ENCODE data around the gene PRSS56. TPM values are rescaled to one million over a fixed set of nuclear protein-coding genes. Genes with fewer than 3 reads are reported as not detected.
"Not testable (repeated sequence)": the region's sequence is repeated elsewhere in the genome, so short reads cannot be mapped to it uniquely, and the experiment has no call there.

Gene PRSS56
- total RNA-seq, 2 experiments from 2014 or later = not detected

DNA sequence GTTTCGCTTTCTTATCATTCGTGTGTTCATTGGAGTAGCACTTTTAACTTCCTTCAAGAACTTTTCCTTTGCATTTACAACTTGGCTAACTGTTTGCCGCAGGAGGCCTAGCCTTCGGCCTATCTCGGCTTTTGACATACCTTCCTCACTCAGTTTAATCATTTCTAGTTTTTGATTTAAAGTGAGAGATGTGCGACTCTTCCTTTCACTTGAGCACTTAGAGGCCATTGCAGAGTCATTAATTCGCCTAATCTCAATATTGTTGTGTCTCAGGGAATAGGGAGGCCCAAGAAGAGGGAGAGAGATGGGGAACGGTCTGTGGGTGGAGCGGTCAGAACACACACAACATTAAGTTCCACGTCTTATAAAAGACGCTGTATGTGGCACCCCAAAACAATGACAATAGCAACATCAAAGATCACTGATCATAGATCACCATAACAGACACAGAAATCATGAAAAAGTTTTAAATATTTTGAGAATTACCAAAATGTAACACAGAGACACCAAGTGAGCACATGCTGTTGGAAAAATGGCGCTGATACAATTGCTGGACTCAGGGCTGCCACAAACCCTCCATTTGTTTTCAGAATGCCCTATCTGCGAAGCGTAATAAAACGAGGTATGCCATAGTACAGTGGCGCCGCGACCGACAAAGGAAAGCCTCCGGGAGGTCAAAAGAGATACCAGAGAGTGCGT lies 29.6 kb downstream of the PRSS56 start:
- ChIA-PET CTCF (interaction anchor here (1.1 kb wide), 1 partner anchor 13 kb away, joined by 4 read pairs; no protein-coding TSS in a partner anchor), POLR2A (interaction anchor here (0.7 to 1.5 kb wide), 11 partner anchors 12 to 533 kb away, joined by 3 to 14 read pairs (median 4); partner anchors contain the start of gene INPP5D)
- peak overlapping the region; percentile 95 for H3K4me3 Mint-ChIP-seq
- H3K36me3 Mint-ChIP-seq (ENCODE audit: low read depth) = peaks cover 51% of the 10 kb centered on the region
- H3K4me1 Mint-ChIP-seq = peaks cover 60% of the 10 kb centered on the region
- no peak for DNase-seq
- no peaks in the 10 kb centered on the region for H3K27me3 Mint-ChIP-seq
- peak overlapping the region; percentile 99 for H3K27ac Mint-ChIP-seq
- no peaks in the 10 kb centered on the region for H3K9me3 Mint-ChIP-seq

DNA sequence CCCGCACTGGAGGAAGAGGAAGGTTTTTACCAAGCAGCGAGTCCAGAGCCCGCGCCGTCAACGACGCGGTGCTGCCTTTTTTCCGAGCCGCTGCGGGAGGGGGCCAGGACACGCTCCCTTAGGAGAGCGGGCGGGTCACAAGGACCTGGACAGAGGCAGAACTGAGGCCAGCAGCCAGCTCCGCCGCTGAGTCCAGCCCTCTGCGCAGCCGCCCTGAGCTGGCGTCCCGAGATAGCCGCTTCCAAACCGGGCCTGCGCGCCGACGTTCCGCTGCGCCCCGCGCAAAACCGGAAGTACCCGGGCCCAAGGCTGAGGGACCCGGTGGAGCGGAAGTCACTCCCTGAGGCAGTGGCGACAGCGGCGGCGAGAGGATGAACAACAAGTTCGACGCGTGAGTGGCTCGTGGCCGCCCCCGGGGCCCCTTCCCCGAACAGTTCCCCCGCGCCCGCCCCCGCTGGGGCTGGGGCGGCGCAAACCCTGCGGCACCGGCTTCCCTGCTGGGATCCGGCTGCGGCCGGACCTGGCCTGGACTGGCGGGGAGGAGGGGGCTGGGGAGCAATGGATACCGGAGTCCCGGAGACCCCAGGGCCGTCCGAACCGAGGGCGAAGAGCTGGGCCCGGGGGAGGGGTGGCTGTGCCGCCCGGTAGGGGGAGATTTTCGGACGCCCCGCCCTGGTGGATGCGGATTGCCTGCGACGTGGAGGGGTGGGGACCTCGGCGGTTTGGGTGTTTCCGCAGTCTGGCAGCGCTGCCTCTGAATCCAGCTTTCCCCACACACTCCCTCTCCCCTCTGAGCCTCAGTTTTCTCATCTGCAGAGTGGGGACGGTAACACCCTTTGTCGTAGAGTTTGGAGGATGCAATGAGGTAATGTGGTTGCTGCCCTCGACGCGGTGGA lies 30.4 kb downstream of the PRSS56 start, which contains the start of the genes EIF4E2 and TIGD1:
Gene EIF4E2 (plus strand): TSS at position 336 of the 896 bp plus-strand sequence. CDS start 36 bp downstream, at position 372.
Gene TIGD1 (minus strand): TSS at position 204 of the 896 bp plus-strand sequence. CDS start 675 bp downstream, outside the sequence.
- POLR2A ChIA-PET = interaction anchor here (0.6 to 1.5 kb wide), 19 partner anchors 9 to 1288 kb away, joined by 3 to 14 read pairs (median 4); partner anchors contain the start of genes CHRNG, EFHD1 and INPP5D
- no peaks in the 10 kb centered on the region for H3K9me3 Mint-ChIP-seq
- H3K4me3 Mint-ChIP-seq = peak within 1 kb of the TSS; percentile 95
- H3K4me1 Mint-ChIP-seq = peaks cover 67% of the 10 kb centered on the region
- peak; percentile 92 for DNase-seq
- H3K27me3 Mint-ChIP-seq = no peaks in the 10 kb centered on the region
- H3K36me3 Mint-ChIP-seq (ENCODE audit: low read depth) = peaks cover 56% of the 10 kb centered on the region
- CTCF ChIA-PET = interaction anchor here (1.1 kb wide), 1 partner anchor 12 kb away, joined by 4 read pairs; no protein-coding TSS in a partner anchor
- peak within 1 kb of the TSS; percentile 99 for H3K27ac Mint-ChIP-seq

DNA sequence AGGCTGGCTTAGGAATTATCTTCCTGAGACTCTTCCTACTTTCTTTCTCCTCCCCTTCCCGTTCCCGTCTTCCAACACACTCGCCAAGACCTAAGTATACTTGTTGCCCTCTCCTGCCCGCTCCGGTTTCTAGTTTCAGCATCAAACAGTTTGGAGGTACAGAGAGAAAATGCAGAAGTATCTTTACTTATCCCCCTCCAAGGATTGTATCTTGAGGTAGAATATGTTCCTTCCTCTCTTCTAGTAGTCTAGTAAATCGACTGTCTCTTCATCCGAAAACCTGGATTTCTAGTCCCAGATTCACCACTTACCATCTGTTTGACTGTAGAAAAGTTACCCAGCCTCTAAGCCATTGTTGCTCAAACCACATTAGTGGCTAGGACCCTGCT lies 31.1 kb downstream of the PRSS56 start:
- peak overlapping the region; percentile 95 for H3K4me3 Mint-ChIP-seq
- no peak for DNase-seq
- CTCF ChIA-PET = no interaction called here
- peak overlapping the region; percentile 99 for H3K27ac Mint-ChIP-seq
- POLR2A ChIA-PET = interaction anchor here (0.6 to 1.5 kb wide), 18 partner anchors 9 to 1288 kb away, joined by 3 to 14 read pairs (median 4); partner anchors contain the start of genes CHRNG, EFHD1 and INPP5D
- H3K9me3 Mint-ChIP-seq = no peaks in the 10 kb centered on the region
- H3K4me1 Mint-ChIP-seq = peaks cover 72% of the 10 kb centered on the region
- H3K36me3 Mint-ChIP-seq (ENCODE audit: low read depth) = peaks cover 60% of the 10 kb centered on the region
- no peaks in the 10 kb centered on the region for H3K27me3 Mint-ChIP-seq

DNA sequence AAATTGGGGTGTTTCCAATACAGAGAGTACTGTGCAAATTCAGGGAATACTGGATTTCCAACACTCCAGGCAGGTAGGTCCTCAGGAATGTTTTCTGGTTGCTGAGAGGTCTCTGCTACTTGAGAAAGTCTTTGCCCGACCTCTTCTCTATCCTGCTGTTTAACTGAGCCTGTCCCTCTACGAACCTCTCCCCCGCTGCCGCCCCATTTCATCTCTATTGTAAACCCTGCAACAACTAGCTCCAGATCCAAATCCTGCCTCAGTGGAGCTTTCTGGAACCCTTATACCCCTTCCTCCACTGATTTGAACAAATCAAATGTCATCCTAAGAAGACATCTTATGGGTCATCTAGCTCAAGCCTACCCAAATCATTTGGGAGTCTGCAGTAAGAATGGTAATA lies 31.6 kb downstream of the PRSS56 start:
- H3K27ac Mint-ChIP-seq = peak overlapping the region; percentile 99
- DNase-seq = no peak
- ChIA-PET POLR2A (no interaction called here), CTCF (no interaction called here)
- H3K36me3 Mint-ChIP-seq (ENCODE audit: low read depth) = peaks cover 60% of the 10 kb centered on the region
- no peaks in the 10 kb centered on the region for H3K27me3 Mint-ChIP-seq
- peaks cover 73% of the 10 kb centered on the region for H3K4me1 Mint-ChIP-seq
- H3K9me3 Mint-ChIP-seq = no peaks in the 10 kb centered on the region
- H3K4me3 Mint-ChIP-seq = peak overlapping the region; percentile 95

DNA sequence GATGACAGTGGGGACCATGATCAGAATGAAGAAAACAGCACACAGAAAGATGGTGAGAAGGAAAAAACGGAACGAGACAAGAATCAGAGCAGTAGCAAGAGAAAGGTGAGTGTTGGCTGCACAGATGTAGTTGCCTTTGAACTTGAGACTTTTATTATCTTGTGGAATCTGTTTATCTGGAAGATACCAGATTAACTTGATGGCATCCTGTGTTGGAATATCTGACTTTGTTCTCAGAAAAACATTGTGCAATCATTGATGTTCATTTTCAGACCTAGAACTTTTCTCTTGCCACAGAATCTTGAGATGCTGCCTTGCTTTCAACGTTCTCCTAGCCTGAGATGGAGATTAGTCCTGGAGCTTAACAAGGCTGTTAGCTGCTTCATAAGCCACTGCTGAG lies 36.2 kb downstream of the PRSS56 start:
- no peaks in the 10 kb centered on the region for H3K27me3 Mint-ChIP-seq
- DNase-seq = no peak
- ChIA-PET CTCF (no interaction called here), POLR2A (no interaction called here)
- peaks cover 48% of the 10 kb centered on the region for H3K4me1 Mint-ChIP-seq
- no peak overlapping the region for H3K4me3 Mint-ChIP-seq
- H3K9me3 Mint-ChIP-seq = no peaks in the 10 kb centered on the region
- peak overlapping the region; percentile 21 for H3K27ac Mint-ChIP-seq
- peaks cover 64% of the 10 kb centered on the region for H3K36me3 Mint-ChIP-seq (ENCODE audit: low read depth)

DNA sequence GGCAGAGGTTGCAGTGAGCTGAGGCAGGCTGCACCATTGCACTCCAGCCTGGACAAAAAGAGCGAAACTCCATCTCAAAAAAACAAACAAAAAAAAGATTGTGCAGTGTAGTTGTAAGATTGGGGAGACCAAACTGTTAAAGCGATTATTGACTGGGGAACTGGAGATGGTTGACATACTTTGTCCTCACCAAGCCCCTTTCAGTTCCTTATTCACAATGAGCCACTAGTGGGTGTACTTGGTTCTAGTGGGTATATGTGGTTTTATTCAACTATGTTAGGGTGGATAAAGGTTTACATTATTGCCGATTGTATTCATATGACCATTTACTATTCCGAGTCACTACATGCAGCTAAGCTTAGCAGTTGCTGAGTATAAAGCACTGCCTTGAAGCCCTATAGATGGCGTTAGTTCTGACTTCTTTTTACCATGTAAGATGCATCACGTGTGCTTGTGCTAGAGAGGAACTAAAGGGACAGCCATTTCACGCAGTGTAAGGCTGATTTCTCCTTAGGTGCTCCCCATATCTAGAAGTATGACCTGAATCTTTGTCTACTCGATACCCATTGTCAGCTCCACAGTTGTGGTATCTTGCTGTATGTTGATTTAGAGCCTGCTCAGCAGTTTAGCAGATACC lies 42.4 kb downstream of the PRSS56 start:
- CTCF ChIA-PET = interaction anchor here (0.7 to 1.9 kb wide), 3 partner anchors 8 to 43 kb away, joined by 3 to 4 read pairs (median 4); partner anchors contain the start of genes EIF4E2 and TIGD1
- H3K9me3 Mint-ChIP-seq = no peaks in the 10 kb centered on the region

DNA sequence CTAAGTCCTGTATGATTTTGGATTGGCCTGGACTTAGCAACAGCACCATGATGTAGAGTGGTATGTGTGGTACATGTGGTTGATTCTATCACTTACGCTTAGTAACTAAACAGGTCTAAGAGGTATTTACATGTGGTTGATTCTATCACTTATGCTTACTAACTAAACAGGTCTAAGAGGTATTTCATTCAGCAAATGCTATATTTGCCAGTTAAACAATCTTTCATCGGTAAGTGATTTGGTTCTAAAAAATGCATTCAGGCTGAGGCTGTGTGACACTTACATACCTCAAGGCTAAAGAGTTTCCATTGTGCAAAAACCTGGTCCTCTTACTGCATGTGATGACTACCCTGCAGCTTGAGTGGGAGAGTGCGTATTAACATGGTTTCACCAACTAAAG lies 43.4 kb downstream of the PRSS56 start:
- Mint-ChIP-seq H3K27me3 (no peaks in the 10 kb centered on the region), H3K27ac (no peak overlapping the region), H3K36me3 (ENCODE audit: low read depth) (peaks cover 68% of the 10 kb centered on the region), H3K4me1 (peaks cover 15% of the 10 kb centered on the region), H3K9me3 (no peaks in the 10 kb centered on the region), H3K4me3 (no peak overlapping the region)
- POLR2A ChIA-PET = interaction anchor here (0.6 to 2.9 kb wide), 4 partner anchors 10 to 846 kb away, joined by 3 to 14 read pairs (median 4); partner anchors contain the start of genes EIF4E2 and TIGD1
- CTCF ChIA-PET = interaction anchor here (0.9 to 1.9 kb wide), 2 partner anchors 9 to 13 kb away, joined by 3 to 4 read pairs; partner anchors contain the start of genes EIF4E2 and TIGD1
- no peak for DNase-seq

More for the DNA sequence above, 42.4 kb downstream of the PRSS56 start:
- Mint-ChIP-seq H3K4me3 (no peak overlapping the region), H3K4me1 (peaks cover 13% of the 10 kb centered on the region), H3K27ac (no peak overlapping the region), H3K27me3 (no peaks in the 10 kb centered on the region), H3K36me3 (ENCODE audit: low read depth) (peaks cover 64% of the 10 kb centered on the region)
- DNase-seq = no peak
- POLR2A ChIA-PET = interaction anchor here (0.6 to 2.9 kb wide), 3 partner anchors 9 to 329 kb away, joined by 3 to 14 read pairs (median 4); partner anchors contain the start of genes EIF4E2 and TIGD1

DNA sequence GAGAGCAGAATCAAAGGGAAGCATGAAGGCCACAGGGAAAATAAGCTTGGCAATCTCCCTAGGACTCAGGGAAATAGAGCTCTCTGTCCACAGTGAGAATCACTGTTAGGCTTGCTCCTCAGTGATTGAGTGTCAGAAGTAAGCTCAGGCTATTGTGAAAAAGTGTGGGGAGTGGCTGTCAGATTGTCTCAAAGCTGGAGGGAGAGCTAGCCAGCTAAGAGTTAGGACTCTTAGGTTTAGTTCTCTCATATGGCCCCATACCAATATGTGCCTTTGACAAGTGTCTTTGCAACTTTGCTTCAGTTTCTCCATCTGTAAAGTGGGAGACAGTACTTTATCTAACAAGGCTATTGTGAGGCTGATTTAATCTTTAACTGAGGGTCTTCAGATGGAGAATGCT lies 47.5 kb downstream of the PRSS56 start:
- Mint-ChIP-seq H3K27ac (peak overlapping the region; percentile 5), H3K36me3 (ENCODE audit: low read depth) (peaks cover 72% of the 10 kb centered on the region), H3K4me3 (no peak overlapping the region), H3K4me1 (peaks cover 15% of the 10 kb centered on the region), H3K9me3 (no peaks in the 10 kb centered on the region), H3K27me3 (no peaks in the 10 kb centered on the region)
- POLR2A ChIA-PET = interaction anchor here (1.1 kb wide), 1 partner anchor 17 kb away, joined by 5 read pairs; the partner anchor contains the start of genes EIF4E2 and TIGD1
- CTCF ChIA-PET = no interaction called here
- no peak for DNase-seq

DNA sequence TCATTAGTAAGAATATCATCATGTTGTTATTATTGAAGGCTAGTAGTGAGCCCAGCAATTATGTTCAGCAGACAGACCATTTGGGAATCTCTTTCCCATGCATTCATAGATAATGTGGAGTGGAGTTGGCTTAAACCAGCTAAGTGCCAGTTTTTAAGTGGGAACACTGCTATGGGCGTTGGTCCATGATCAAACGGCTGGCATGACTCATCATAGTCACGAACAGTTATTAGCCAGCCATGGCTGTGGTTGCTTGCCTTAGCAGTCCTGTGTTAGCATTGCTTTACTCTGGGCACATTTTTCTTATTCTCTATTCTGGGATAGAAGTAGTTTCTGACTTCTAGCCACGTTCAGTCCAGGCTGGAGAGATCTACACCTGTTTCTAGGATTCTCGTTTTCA lies 48.0 kb downstream of the PRSS56 start:
- DNase-seq = no peak
- H3K9me3 Mint-ChIP-seq = no peaks in the 10 kb centered on the region
- peak overlapping the region; percentile 5 for H3K27ac Mint-ChIP-seq
- peaks cover 10% of the 10 kb centered on the region for H3K4me1 Mint-ChIP-seq
- no peaks in the 10 kb centered on the region for H3K27me3 Mint-ChIP-seq
- ChIA-PET POLR2A (interaction anchor here (1.1 kb wide), 2 partner anchors 18 kb away, joined by 4 to 5 read pairs; partner anchors contain the start of genes EIF4E2 and TIGD1), CTCF (no interaction called here)
- peaks cover 69% of the 10 kb centered on the region for H3K36me3 Mint-ChIP-seq (ENCODE audit: low read depth)
- H3K4me3 Mint-ChIP-seq = no peak overlapping the region

DNA sequence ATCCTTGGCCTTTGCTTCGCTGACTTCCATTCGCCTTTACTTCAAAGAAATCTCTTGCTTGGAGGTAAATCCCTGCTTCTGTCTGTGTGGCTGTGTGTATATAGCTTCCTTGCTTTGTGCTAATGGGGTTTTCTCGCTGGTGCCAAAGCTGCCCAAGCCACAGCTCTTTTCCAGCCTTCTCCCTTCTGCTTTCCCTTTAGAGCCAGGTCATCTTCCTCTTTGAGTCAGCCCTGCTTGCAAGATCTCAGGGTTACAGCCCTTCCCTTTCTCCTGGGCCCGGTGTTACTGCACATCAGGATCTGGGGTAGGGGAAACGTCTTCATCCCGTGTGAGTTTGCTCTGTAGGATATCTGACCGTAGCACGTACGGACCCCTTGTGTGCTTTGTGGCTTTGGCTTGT lies 49.4 kb downstream of the PRSS56 start:
- H3K9me3 Mint-ChIP-seq = no peaks in the 10 kb centered on the region

DNA sequence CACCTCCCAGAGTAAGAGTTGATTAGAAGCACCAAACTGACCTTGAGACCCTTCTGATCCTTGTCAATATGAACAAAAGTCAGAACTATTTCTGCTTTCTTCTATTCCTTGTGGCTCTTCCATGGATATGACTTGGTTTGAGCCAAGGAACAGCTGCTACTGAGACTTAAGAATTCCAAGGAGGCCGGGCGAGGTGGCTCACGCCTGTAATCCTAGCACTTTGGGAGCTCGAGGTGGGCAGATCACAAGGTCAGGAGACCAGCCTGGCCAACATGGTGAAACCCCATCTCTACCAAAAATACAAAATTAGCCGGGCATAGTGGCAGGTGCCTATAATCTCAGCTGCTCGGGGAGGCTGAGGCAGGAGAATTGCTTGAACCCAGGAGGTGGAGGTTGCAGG lies 50.3 kb downstream of the PRSS56 start:
- H3K27ac Mint-ChIP-seq, H3K4me1 Mint-ChIP-seq, POLR2A ChIA-PET, H3K4me3 Mint-ChIP-seq, H3K9me3 Mint-ChIP-seq, DNase-seq, H3K27me3 Mint-ChIP-seq, CTCF ChIA-PET: not testable (repeated sequence)
- H3K36me3 Mint-ChIP-seq (ENCODE audit: low read depth) = peaks cover 61% of the 10 kb centered on the region

More for the DNA sequence above, 49.4 kb downstream of the PRSS56 start:
- POLR2A ChIA-PET = interaction anchor here (0.8 to 1.1 kb wide), 2 partner anchors 16 to 19 kb away, joined by 3 to 4 read pairs; partner anchors contain the start of genes EIF4E2 and TIGD1
- Mint-ChIP-seq H3K4me1 (peaks cover 6% of the 10 kb centered on the region), H3K27ac (no peak overlapping the region), H3K4me3 (no peak overlapping the region), H3K36me3 (ENCODE audit: low read depth) (peaks cover 67% of the 10 kb centered on the region), H3K27me3 (no peaks in the 10 kb centered on the region)
- CTCF ChIA-PET = no interaction called here
- no peak for DNase-seq

DNA sequence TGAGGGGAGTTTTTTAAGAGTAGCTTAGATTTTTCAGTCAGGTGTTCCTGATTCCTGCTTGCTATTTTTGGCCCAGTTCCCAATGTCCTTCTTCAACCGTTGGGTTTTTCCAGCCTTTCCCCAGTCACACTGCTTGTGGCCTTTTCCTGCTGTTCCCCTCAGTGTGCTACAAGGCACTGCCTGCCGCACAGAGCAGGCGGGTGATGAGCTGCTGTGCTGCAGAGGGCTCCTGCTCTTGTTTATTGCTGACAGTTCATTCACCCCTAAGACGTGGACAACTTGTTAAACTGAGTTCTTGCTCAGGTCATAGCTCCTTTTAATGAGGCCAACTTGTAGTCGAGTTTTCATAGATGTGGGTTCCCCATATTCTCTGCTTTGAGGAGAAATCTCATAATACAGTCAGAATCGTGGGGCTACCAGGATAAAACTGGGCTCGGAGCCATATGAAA lies 50.9 kb downstream of the PRSS56 start:
- ChIA-PET CTCF (interaction anchor here (1.9 kb wide), 1 partner anchor 127 kb away, joined by 4 read pairs; no protein-coding TSS in a partner anchor), POLR2A (no interaction called here)
- no peak overlapping the region for H3K4me3 Mint-ChIP-seq
- H3K4me1 Mint-ChIP-seq = peaks cover 6% of the 10 kb centered on the region
- H3K36me3 Mint-ChIP-seq (ENCODE audit: low read depth) = peaks cover 60% of the 10 kb centered on the region
- H3K27ac Mint-ChIP-seq = no peak overlapping the region
- no peaks in the 10 kb centered on the region for H3K9me3 Mint-ChIP-seq
- no peak for DNase-seq
- no peaks in the 10 kb centered on the region for H3K27me3 Mint-ChIP-seq
